ENCODE measurements around the gene CMIP. TPM values are rescaled to one million over a fixed set of nuclear protein-coding genes. Genes with fewer than 3 reads are reported as not detected.

Gene CMIP
- total RNA-seq, 5 donors from 2014 or later (not counting 1 experiment from before 2014, with no cell fraction given): 39.8 to 55.9 (median 42.6) TPM

GRCh38 chr16:81618661-81619060, 174.1 kb downstream of the CMIP start:
- DNase-seq (no peak), ATAC-seq (replicated peaks in 1 of 4) (no peak)
- peak overlapping the region in 1 of 2 donors; percentile 62 for H3K27ac Mint-ChIP-seq
- Histone ChIP-seq H3K4me3 (ENCODE audit: control insufficient read depth in 1 of 2, extremely low read depth in 1 of 2, low read length in 1 of 2) (no peak overlapping the region), H3K9me3 (no peaks in the 10 kb centered on the region), H3K27ac (ENCODE audit: low read length) (no peak overlapping the region), H3K4me1 (ENCODE audit: control insufficient read depth in 1 of 2, extremely low read depth in 1 of 2, insufficient read depth in 2 of 2, low read length in 2 of 2) (peaks cover 6 to 26% of the 10 kb centered on the region in 2 experiments), H3K27me3 (replicated peaks in 1 of 2; ENCODE audit: control insufficient read depth in 2 of 2, extremely low read depth in 1 of 2, insufficient read depth in 2 of 2, low read length in 1 of 2) (no peaks in the 10 kb centered on the region), H3K36me3 (ENCODE audit: control insufficient read depth in 2 of 2, extremely low read depth in 1 of 2, insufficient read depth in 1 of 2, low read length in 1 of 2) (peaks cover 0 to 23% of the 10 kb centered on the region in 2 donors)
- H3K4me3 Mint-ChIP-seq: no peak overlapping the region
- H3K36me3 Mint-ChIP-seq: peaks cover 18% of the 10 kb centered on the region
- H3K9me3 Mint-ChIP-seq: no peaks in the 10 kb centered on the region
- CTCF ChIA-PET: no interaction called here
- POLR2A ChIA-PET: interaction anchor here in 1 of 2 donors (0.7 kb wide), 1 partner anchor 216 kb away, joined by 3 read pairs; no protein-coding TSS in a partner anchor
- no peaks in the 10 kb centered on the region for H3K27me3 Mint-ChIP-seq
- peaks cover 7 to 9% (median 7%) of the 10 kb centered on the region in 3 donors for H3K4me1 Mint-ChIP-seq
- WGBS (ENCODE audit: insufficient coverage): 97% methylated on average over 11 of the region's 11 CpGs

DNA sequence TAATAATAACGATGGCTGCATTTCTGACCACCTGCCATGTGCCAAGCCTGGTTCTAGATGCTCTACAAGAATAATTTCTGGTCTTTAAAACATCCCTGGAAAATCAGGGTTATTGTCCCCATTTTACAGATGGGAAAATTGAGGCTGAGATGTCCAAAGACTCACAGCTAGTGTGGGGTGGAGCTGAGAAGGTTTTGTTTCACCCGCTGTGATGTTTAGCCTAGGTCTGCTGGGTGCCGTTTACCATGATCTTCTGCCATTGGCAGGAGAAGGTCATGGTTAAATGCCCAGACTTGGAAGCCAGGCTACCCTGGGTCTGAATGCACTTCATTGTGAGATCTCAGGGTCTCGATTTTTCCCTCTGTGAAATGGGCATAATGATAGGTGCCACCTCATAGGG, 175.4 kb downstream of the CMIP start:
- H3K27ac ChIP-seq (ENCODE audit: low read length): no peak overlapping the region
- H3K27me3 ChIP-seq (replicated peaks in 1 of 2; ENCODE audit: control insufficient read depth in 2 of 2, extremely low read depth in 1 of 2, insufficient read depth in 2 of 2, low read length in 1 of 2): no peaks in the 10 kb centered on the region
- ATAC-seq (replicated peaks in 1 of 4) (no peak), DNase-seq (no peak)
- peaks cover 0 to 23% of the 10 kb centered on the region in 2 donors for H3K36me3 ChIP-seq (ENCODE audit: control insufficient read depth in 2 of 2, extremely low read depth in 1 of 2, insufficient read depth in 1 of 2, low read length in 1 of 2)
- H3K27me3 Mint-ChIP-seq: no peaks in the 10 kb centered on the region
- 93% methylated on average over 2 of the region's 4 CpGs for WGBS (ENCODE audit: insufficient coverage)
- H3K4me3 Mint-ChIP-seq: no peak overlapping the region
- no peak overlapping the region for H3K4me3 ChIP-seq (ENCODE audit: control insufficient read depth in 1 of 2, extremely low read depth in 1 of 2, low read length in 1 of 2)
- CTCF ChIA-PET: no interaction called here
- H3K9me3 Mint-ChIP-seq: no peaks in the 10 kb centered on the region
- POLR2A ChIA-PET: no interaction called here
- no peak overlapping the region for H3K27ac Mint-ChIP-seq
- H3K4me1 ChIP-seq (ENCODE audit: control insufficient read depth in 1 of 2, extremely low read depth in 1 of 2, insufficient read depth in 2 of 2, low read length in 2 of 2): peaks cover 6 to 26% of the 10 kb centered on the region in 2 experiments
- H3K36me3 Mint-ChIP-seq: peaks cover 18% of the 10 kb centered on the region
- H3K9me3 ChIP-seq: no peaks in the 10 kb centered on the region
- H3K4me1 Mint-ChIP-seq: peaks cover 9 to 16% (median 11%) of the 10 kb centered on the region in 3 donors

- no peak overlapping the region for H3K4me3 Mint-ChIP-seq
- Histone ChIP-seq H3K27ac (ENCODE audit: low read length) (no peak overlapping the region), H3K36me3 (ENCODE audit: control insufficient read depth in 2 of 2, extremely low read depth in 1 of 2, insufficient read depth in 1 of 2, low read length in 1 of 2) (peaks cover 3 to 23% of the 10 kb centered on the region in 2 donors), H3K4me3 (ENCODE audit: control insufficient read depth in 1 of 2, extremely low read depth in 1 of 2, low read length in 1 of 2) (no peak overlapping the region), H3K27me3 (replicated peaks in 1 of 2; ENCODE audit: control insufficient read depth in 2 of 2, extremely low read depth in 1 of 2, insufficient read depth in 2 of 2, low read length in 1 of 2) (no peaks in the 10 kb centered on the region), H3K4me1 (ENCODE audit: control insufficient read depth in 1 of 2, extremely low read depth in 1 of 2, insufficient read depth in 2 of 2, low read length in 2 of 2) (peaks cover 6 to 21% of the 10 kb centered on the region in 2 experiments), H3K9me3 (no peaks in the 10 kb centered on the region)
- no peaks in the 10 kb centered on the region for H3K27me3 Mint-ChIP-seq
- CTCF ChIA-PET: interaction anchor here (1.0 to 1.3 kb wide), 3 partner anchors 8 to 217 kb away, joined by 3 to 4 read pairs (median 3); no protein-coding TSS in a partner anchor
- peaks cover 9 to 19% (median 14%) of the 10 kb centered on the region in 3 donors for H3K4me1 Mint-ChIP-seq
- WGBS (ENCODE audit: insufficient coverage): 99% methylated on average over 9 of the region's 9 CpGs
- peaks cover 18% of the 10 kb centered on the region for H3K36me3 Mint-ChIP-seq
- POLR2A ChIA-PET: interaction anchor here in 1 of 2 donors (0.5 kb wide), 1 partner anchor 22 kb away, joined by 3 read pairs; no protein-coding TSS in a partner anchor
- no peak overlapping the region for H3K27ac Mint-ChIP-seq
- ATAC-seq (replicated peaks in 1 of 4): no peak
- no peak for DNase-seq
- H3K9me3 Mint-ChIP-seq: no peaks in the 10 kb centered on the region
These were observed 176.2 kb downstream of the CMIP start for GRCh38 chr16:81620796-81621195.

- no peaks in the 10 kb centered on the region for H3K27me3 ChIP-seq (replicated peaks in 1 of 2; ENCODE audit: control insufficient read depth in 2 of 2, extremely low read depth in 1 of 2, insufficient read depth in 2 of 2, low read length in 1 of 2)
- peaks cover 3 to 23% of the 10 kb centered on the region in 2 donors for H3K36me3 ChIP-seq (ENCODE audit: control insufficient read depth in 2 of 2, extremely low read depth in 1 of 2, insufficient read depth in 1 of 2, low read length in 1 of 2)
- peaks cover 6 to 19% (median 14%) of the 10 kb centered on the region in 3 donors for H3K4me1 Mint-ChIP-seq
- no peak overlapping the region for H3K4me3 ChIP-seq (ENCODE audit: control insufficient read depth in 1 of 2, extremely low read depth in 1 of 2, low read length in 1 of 2)
- H3K27ac Mint-ChIP-seq: no peak overlapping the region
- H3K27me3 Mint-ChIP-seq: no peaks in the 10 kb centered on the region
- peaks cover 4 to 14% of the 10 kb centered on the region in 2 experiments for H3K4me1 ChIP-seq (ENCODE audit: control insufficient read depth in 1 of 2, extremely low read depth in 1 of 2, insufficient read depth in 2 of 2, low read length in 2 of 2)
- DNase-seq (no peak), ATAC-seq (replicated peaks in 1 of 4) (no peak)
- no peaks in the 10 kb centered on the region for H3K9me3 Mint-ChIP-seq
- no peak overlapping the region for H3K4me3 Mint-ChIP-seq
- CTCF ChIA-PET: interaction anchor here (0.6 to 1.3 kb wide), 4 partner anchors 9 to 218 kb away, joined by 3 to 4 read pairs (median 4); no protein-coding TSS in a partner anchor
- 93% methylated on average over 7 of the region's 8 CpGs for WGBS (ENCODE audit: insufficient coverage)
- POLR2A ChIA-PET: no interaction called here
- H3K9me3 ChIP-seq: no peaks in the 10 kb centered on the region
- peaks cover 18% of the 10 kb centered on the region for H3K36me3 Mint-ChIP-seq
- no peak overlapping the region for H3K27ac ChIP-seq (ENCODE audit: low read length)
These were observed 176.9 kb downstream of the CMIP start for GRCh38 chr16:81621496-81621895.

DNA sequence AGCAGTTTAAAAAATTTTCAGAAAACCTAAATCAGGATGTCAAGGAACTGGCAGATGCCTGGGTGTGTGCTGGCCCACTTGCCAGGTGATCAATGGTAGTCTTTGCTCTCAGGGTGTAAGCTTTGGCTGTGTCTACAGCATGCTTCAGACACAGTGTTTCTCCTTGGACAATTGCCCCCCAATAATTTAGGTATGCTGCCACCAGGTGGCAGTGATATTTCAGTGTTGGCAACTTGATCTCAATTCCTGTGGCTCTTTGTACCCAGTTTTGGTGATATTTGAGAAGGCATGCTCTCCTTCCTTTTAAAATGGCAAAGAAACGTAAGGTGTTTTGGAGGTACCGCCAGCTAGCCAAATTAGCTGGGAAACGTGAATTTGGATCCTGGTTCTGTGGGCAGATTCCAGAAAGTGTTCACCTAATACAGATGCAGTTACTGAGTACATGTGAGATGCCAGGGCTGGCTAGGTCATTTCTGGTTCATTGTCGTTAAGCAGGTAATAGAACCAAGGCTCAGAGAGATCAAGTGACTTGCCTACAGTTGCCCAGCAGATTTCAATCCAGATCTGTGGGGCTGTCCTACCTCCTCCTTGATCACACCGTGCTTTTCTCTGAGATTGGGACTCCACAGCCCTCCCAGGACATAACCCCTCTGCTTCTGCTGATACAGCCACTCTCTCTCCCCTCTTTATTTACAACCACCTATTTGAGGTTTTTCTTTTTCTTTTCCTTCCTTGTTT, 178.9 kb downstream of the CMIP start:
- POLR2A ChIA-PET: no interaction called here

DNA sequence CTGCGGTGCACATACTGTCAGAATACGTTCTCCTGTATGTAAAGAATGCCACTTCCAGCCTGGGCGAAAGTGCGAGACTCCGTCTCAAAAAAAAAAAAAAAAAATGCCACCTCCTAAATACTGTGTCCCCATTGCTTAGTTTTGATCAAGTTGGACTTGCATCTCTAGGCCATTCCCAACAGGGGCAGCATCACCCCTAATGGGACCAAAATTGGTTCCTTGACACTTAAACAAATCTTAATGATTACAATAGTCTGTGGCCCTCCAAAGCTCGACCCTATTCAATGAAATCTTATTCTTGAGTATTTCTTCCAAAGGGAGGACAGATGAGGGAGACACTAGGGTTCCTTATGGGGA, 179.8 kb downstream of the CMIP start:
- Mint-ChIP-seq H3K36me3 (peaks cover 8% of the 10 kb centered on the region), H3K4me3 (no peak overlapping the region), H3K27me3 (no peaks in the 10 kb centered on the region), H3K4me1 (peaks cover 3 to 26% (median 14%) of the 10 kb centered on the region in 3 donors), H3K9me3 (no peaks in the 10 kb centered on the region), H3K27ac (peak overlapping the region in 1 of 2 donors; percentile 22)
- ATAC-seq (replicated peaks in 1 of 4): no peak
- no peaks in the 10 kb centered on the region for H3K27me3 ChIP-seq (replicated peaks in 1 of 2; ENCODE audit: control insufficient read depth in 2 of 2, extremely low read depth in 1 of 2, insufficient read depth in 2 of 2, low read length in 1 of 2)
- H3K4me3 ChIP-seq (ENCODE audit: control insufficient read depth in 1 of 2, extremely low read depth in 1 of 2, low read length in 1 of 2): no peak overlapping the region
- POLR2A ChIA-PET: no interaction called here
- no peaks in the 10 kb centered on the region for H3K9me3 ChIP-seq
- no peak for DNase-seq
- no peaks in the 10 kb centered on the region for H3K4me1 ChIP-seq (ENCODE audit: control insufficient read depth in 1 of 2, extremely low read depth in 1 of 2, insufficient read depth in 2 of 2, low read length in 2 of 2)
- peaks cover 11 to 13% of the 10 kb centered on the region in 2 donors for H3K36me3 ChIP-seq (ENCODE audit: control insufficient read depth in 2 of 2, extremely low read depth in 1 of 2, insufficient read depth in 1 of 2, low read length in 1 of 2)
- WGBS (ENCODE audit: insufficient coverage): no CpG with 5 or more reads among the region's 6 CpGs
- H3K27ac ChIP-seq (ENCODE audit: low read length): no peak overlapping the region
- CTCF ChIA-PET: no interaction called here

More for the DNA sequence above, 178.9 kb downstream of the CMIP start:
- Mint-ChIP-seq H3K36me3 (peaks cover 16% of the 10 kb centered on the region), H3K27me3 (no peaks in the 10 kb centered on the region), H3K27ac (peak overlapping the region in 1 of 2 donors; percentile 5), H3K9me3 (no peaks in the 10 kb centered on the region), H3K4me1 (peaks cover 0 to 21% (median 11%) of the 10 kb centered on the region in 3 donors), H3K4me3 (no peak overlapping the region)
- DNase-seq (peak in 33 of 35 experiments; percentile 11 to 78 (median 42)), ATAC-seq (replicated peaks in 1 of 4) (peak; percentile 56 to 70 (median 62))
- CTCF ChIA-PET: no interaction called here
- H3K27me3 ChIP-seq (replicated peaks in 1 of 2; ENCODE audit: control insufficient read depth in 2 of 2, extremely low read depth in 1 of 2, insufficient read depth in 2 of 2, low read length in 1 of 2): no peaks in the 10 kb centered on the region
- WGBS (ENCODE audit: insufficient coverage): 89% methylated on average over 4 of the region's 5 CpGs
- no peak overlapping the region for H3K4me3 ChIP-seq (ENCODE audit: control insufficient read depth in 1 of 2, extremely low read depth in 1 of 2, low read length in 1 of 2)
- peaks cover 13 to 18% of the 10 kb centered on the region in 2 donors for H3K36me3 ChIP-seq (ENCODE audit: control insufficient read depth in 2 of 2, extremely low read depth in 1 of 2, insufficient read depth in 1 of 2, low read length in 1 of 2)
- H3K4me1 ChIP-seq (ENCODE audit: control insufficient read depth in 1 of 2, extremely low read depth in 1 of 2, insufficient read depth in 2 of 2, low read length in 2 of 2): no peaks in the 10 kb centered on the region
- no peaks in the 10 kb centered on the region for H3K9me3 ChIP-seq
- H3K27ac ChIP-seq (ENCODE audit: low read length): no peak overlapping the region

Data from T-cell (primary cell).